ENCODE data around the gene NOX1.

The NOX1 gene

GRCh38 chrX:100895365-100896075 is 21.4 kb upstream of the NOX1 start:
- TF ChIP-seq, protein P1, sequence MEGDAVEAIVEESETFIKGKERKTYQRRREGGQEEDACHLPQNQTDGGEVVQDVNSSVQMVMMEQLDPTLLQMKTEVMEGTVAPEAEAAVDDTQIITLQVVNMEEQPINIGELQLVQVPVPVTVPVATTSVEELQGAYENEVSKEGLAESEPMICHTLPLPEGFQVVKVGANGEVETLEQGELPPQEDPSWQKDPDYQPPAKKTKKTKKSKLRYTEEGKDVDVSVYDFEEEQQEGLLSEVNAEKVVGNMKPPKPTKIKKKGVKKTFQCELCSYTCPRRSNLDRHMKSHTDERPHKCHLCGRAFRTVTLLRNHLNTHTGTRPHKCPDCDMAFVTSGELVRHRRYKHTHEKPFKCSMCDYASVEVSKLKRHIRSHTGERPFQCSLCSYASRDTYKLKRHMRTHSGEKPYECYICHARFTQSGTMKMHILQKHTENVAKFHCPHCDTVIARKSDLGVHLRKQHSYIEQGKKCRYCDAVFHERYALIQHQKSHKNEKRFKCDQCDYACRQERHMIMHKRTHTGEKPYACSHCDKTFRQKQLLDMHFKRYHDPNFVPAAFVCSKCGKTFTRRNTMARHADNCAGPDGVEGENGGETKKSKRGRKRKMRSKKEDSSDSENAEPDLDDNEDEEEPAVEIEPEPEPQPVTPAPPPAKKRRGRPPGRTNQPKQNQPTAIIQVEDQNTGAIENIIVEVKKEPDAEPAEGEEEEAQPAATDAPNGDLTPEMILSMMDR (conservative IDR thresholded peaks at IDR 0.05; ENCODE audit: control insufficient read depth, insufficient read depth, low read depth, low read length): peak; percentile 63
- DNase-seq (ENCODE audit: low read depth): peak; percentile 51
- H3K4me3 ChIP-seq (ENCODE audit: control insufficient read depth, low read depth, low read length): no peak overlapping the region

- DNase-seq (ENCODE audit: low read depth): no peak
- TF ChIP-seq, protein P1 (conservative IDR thresholded peaks at IDR 0.05; ENCODE audit: control insufficient read depth, insufficient read depth, low read depth, low read length): no peak
- no peak overlapping the region for H3K4me3 ChIP-seq (ENCODE audit: control insufficient read depth, low read depth, low read length)
These were observed 9.5 kb upstream of the NOX1 start for GRCh38 chrX:100883654-100884053.

GRCh38 chrX:100880368-100880767 is 6.2 kb upstream of the NOX1 start:
- TF ChIP-seq, protein P1 (conservative IDR thresholded peaks at IDR 0.05; ENCODE audit: control insufficient read depth, insufficient read depth, low read depth, low read length): no peak
- no peak for DNase-seq (ENCODE audit: low read depth)

GRCh38 chrX:100871594-100872560 is 2.3 kb downstream of the NOX1 start:
- no peak overlapping the region for H3K4me3 ChIP-seq (ENCODE audit: control insufficient read depth, low read depth, low read length)
- TF ChIP-seq, protein P1 (conservative IDR thresholded peaks at IDR 0.05; ENCODE audit: control insufficient read depth, insufficient read depth, low read depth, low read length): no peak
- DNase-seq (ENCODE audit: low read depth): no peak

More at GRCh38 chrX:100880368-100880767, 6.2 kb upstream of the NOX1 start:
- no peak overlapping the region for H3K4me3 ChIP-seq (ENCODE audit: control insufficient read depth, low read depth, low read length)

GRCh38 chrX:100870527-100870926 is 3.6 kb downstream of the NOX1 start:
- TF ChIP-seq, protein P1 (conservative IDR thresholded peaks at IDR 0.05; ENCODE audit: control insufficient read depth, insufficient read depth, low read depth, low read length): no peak

GRCh38 chrX:100868273-100868672 is 5.9 kb downstream of the NOX1 start:
- no peak for DNase-seq (ENCODE audit: low read depth)
- H3K4me3 ChIP-seq (ENCODE audit: control insufficient read depth, low read depth, low read length): no peak overlapping the region
- TF ChIP-seq, protein P1 (conservative IDR thresholded peaks at IDR 0.05; ENCODE audit: control insufficient read depth, insufficient read depth, low read depth, low read length): no peak

More at GRCh38 chrX:100870527-100870926, 3.6 kb downstream of the NOX1 start:
- DNase-seq (ENCODE audit: low read depth): no peak
- no peak overlapping the region for H3K4me3 ChIP-seq (ENCODE audit: control insufficient read depth, low read depth, low read length)
